GM18517 (cell line): ENCODE data around the gene MAP3K1.

Experiments used
- ATAC-seq: cut with Tn5 transposase; IDR thresholded peaks from one replicate; pipeline ENCODE4 v1.9.1; 2021; ENCODE audit warnings: mild to moderate bottlenecking, moderate library complexity; ENCODE audit not compliant: unreplicated experiment

Gene MAP3K1

GRCh38 chr5:56845277-56845676, 29.9 kb downstream of the MAP3K1 start:
- ATAC-seq, result no peak

GRCh38 chr5:56845904-56846480, 30.6 kb downstream of the MAP3K1 start:
- no peak for ATAC-seq

- ATAC-seq, result no peak
Measured at GRCh38 chr5:56848206-56848605, 32.9 kb downstream of the MAP3K1 start.

- no peak for ATAC-seq
Measured at GRCh38 chr5:56849671-56850070, 34.3 kb downstream of the MAP3K1 start.

GRCh38 chr5:56850423-56850822, 35.1 kb downstream of the MAP3K1 start:
- no peak for ATAC-seq

GRCh38 chr5:56851258-56851941, 36.1 kb downstream of the MAP3K1 start:
- no peak for ATAC-seq

- ATAC-seq, result no peak
Measured at GRCh38 chr5:56852228-56853000, 37.1 kb downstream of the MAP3K1 start.

- ATAC-seq, result no peak
Measured at GRCh38 chr5:56853698-56854097, 38.3 kb downstream of the MAP3K1 start.

- ATAC-seq, result no peak
Measured at GRCh38 chr5:56854920-56855319, 39.6 kb downstream of the MAP3K1 start.

GRCh38 chr5:56856541-56857178, 41.3 kb downstream of the MAP3K1 start:
- ATAC-seq, result no peak

GRCh38 chr5:56858777-56859442, 43.6 kb downstream of the MAP3K1 start:
- ATAC-seq, result no peak

GRCh38 chr5:56861893-56862485, 46.6 kb downstream of the MAP3K1 start:
- no peak for ATAC-seq

GRCh38 chr5:56862909-56863308, 47.6 kb downstream of the MAP3K1 start:
- no peak for ATAC-seq

- ATAC-seq, result no peak
Measured at GRCh38 chr5:56871777-56872176, 56.4 kb downstream of the MAP3K1 start.

GRCh38 chr5:56873056-56873455, 57.7 kb downstream of the MAP3K1 start:
- ATAC-seq, result no peak

- no peak for ATAC-seq
Measured at GRCh38 chr5:56876327-56876726, 61.0 kb downstream of the MAP3K1 start.

GRCh38 chr5:56881571-56881970, 66.2 kb downstream of the MAP3K1 start:
- no peak for ATAC-seq

GRCh38 chr5:56893251-56893951, 78.1 kb downstream of the MAP3K1 start:
- no peak for ATAC-seq

GRCh38 chr5:56896763-56897162, 81.4 kb downstream of the MAP3K1 start:
- ATAC-seq, result no peak

- no peak for ATAC-seq
Measured at GRCh38 chr5:56898213-56898612, 82.9 kb downstream of the MAP3K1 start.
